MCF 10A (cell line): ENCODE data around the gene CMTM5. TPM values are rescaled to one million over a fixed set of nuclear protein-coding genes. Genes with fewer than 3 reads are reported as not detected.

Experiments used
- BruUV-seq: library from RNA; stranded (reverse); fragments of 400-500 nt; replicated peaks from 2 replicates; lab custom pipeline; 2021; lab: Mats Ljungman, UMichigan
- CTCF ChIA-PET: fragments of 300-600 bp; sonication (Branson Sonifier 250); formaldehyde crosslinking; extraction: SDS; loops from one replicate; lab custom pipeline; 2021; ENCODE audit warnings: antibody characterized with exemption, inconsistent platforms; lab: Yijun Ruan, JAX
- POLR2A ChIA-PET: fragments of 300-600, 350-650 bp; sonication (Branson Sonifier 250); formaldehyde crosslinking; extraction: SDS; loops from one replicate; lab custom pipeline; 2020; ENCODE audit warnings: antibody characterized with exemption, inconsistent platforms; lab: Yijun Ruan, JAX
- DNase-seq: peaks from one replicate; pipeline ENCODE4 v3.0.0-alpha.2; 2018; ENCODE audit not compliant: unreplicated experiment
- H3K27ac Mint-ChIP-seq: one replicate; pipeline ENCODE4 v1.8.0; 2022; ENCODE audit warnings: mild to moderate bottlenecking, low read depth, mixed read lengths; ENCODE audit not compliant: unreplicated experiment
- H3K27me3 Mint-ChIP-seq: one replicate; pipeline ENCODE4 v1.8.0; 2022; ENCODE audit warnings: mixed read lengths; ENCODE audit not compliant: insufficient read depth, unreplicated experiment
- H3K36me3 Mint-ChIP-seq: one replicate; pipeline ENCODE4 v1.8.0; 2022; ENCODE audit warnings: mild to moderate bottlenecking, moderate library complexity, mixed read lengths; ENCODE audit not compliant: insufficient read depth, unreplicated experiment
- H3K4me1 Mint-ChIP-seq: one replicate; pipeline ENCODE4 v1.8.0; 2022; ENCODE audit warnings: mixed read lengths; ENCODE audit not compliant: insufficient read depth, unreplicated experiment
- H3K4me3 Mint-ChIP-seq: one replicate; pipeline ENCODE4 v1.8.0; 2022; ENCODE audit warnings: mild to moderate bottlenecking, moderate library complexity, mixed read lengths; ENCODE audit not compliant: unreplicated experiment
- H3K9me3 Mint-ChIP-seq: one replicate; pipeline ENCODE4 v1.8.0; 2022; ENCODE audit warnings: mixed read lengths; ENCODE audit not compliant: unreplicated experiment
- intact Hi-C: fragments of 100-400 bp; cut with micrococcal nuclease; formaldehyde crosslinking; loops from 2 replicates; pipeline ENCODE4 v1.14.1; 2022
- total RNA-seq: library from RNA; stranded (reverse); gene quantifications from 2 replicates; pipeline ENCODE4 v1.2.3, GENCODE V29; 2022
- TF ChIP-seq, protein P1 (sequence below): fragments of 200-600 bp; IDR thresholded peaks from one replicate; pipeline ENCODE4 v1.8.0; 2022; ENCODE audit warnings: antibody characterized with exemption, mild to moderate bottlenecking; ENCODE audit not compliant: unreplicated experiment

Gene CMTM5
- total RNA-seq, 1 experiment from 2014 or later: not detected

DNA sequence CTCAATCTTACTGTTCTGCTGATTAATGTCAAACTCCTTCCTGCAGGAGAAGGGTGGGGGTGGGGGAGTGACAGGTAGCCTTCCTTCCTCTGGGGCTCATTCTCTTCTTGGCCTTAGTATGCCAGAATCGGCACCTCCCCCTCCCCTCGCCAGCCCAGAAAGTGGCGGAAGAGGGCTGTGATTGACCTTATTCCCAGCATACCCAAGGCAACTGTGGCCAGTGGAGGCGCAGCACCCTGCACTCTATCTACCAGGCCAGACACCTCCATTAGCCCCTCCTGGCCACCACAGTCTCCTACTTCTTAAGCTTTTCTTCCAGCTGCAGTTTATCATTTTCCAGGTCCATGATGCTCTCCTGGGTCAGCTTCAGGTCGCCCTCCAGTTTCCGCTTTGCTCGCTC lies 15.8 kb downstream of the CMTM5 start:
- DNase-seq: no peak
- CTCF ChIA-PET: interaction anchor here (0.6 to 7.8 kb wide), 4 partner anchors 13 to 807 kb away, joined by 3 to 74 read pairs (median 3); no protein-coding TSS in a partner anchor
- no TSS peak for BruUV-seq
- Mint-ChIP-seq H3K9me3 (no peaks in the 10 kb centered on the region), H3K36me3 (no peaks in the 10 kb centered on the region), H3K27me3 (peaks cover 69% of the 10 kb centered on the region), H3K4me1 (no peaks in the 10 kb centered on the region), H3K27ac (no peak overlapping the region), H3K4me3 (no peak overlapping the region)
- TF ChIP-seq, protein P1, sequence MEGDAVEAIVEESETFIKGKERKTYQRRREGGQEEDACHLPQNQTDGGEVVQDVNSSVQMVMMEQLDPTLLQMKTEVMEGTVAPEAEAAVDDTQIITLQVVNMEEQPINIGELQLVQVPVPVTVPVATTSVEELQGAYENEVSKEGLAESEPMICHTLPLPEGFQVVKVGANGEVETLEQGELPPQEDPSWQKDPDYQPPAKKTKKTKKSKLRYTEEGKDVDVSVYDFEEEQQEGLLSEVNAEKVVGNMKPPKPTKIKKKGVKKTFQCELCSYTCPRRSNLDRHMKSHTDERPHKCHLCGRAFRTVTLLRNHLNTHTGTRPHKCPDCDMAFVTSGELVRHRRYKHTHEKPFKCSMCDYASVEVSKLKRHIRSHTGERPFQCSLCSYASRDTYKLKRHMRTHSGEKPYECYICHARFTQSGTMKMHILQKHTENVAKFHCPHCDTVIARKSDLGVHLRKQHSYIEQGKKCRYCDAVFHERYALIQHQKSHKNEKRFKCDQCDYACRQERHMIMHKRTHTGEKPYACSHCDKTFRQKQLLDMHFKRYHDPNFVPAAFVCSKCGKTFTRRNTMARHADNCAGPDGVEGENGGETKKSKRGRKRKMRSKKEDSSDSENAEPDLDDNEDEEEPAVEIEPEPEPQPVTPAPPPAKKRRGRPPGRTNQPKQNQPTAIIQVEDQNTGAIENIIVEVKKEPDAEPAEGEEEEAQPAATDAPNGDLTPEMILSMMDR: no peak
- intact Hi-C loops: no loop called here
- POLR2A ChIA-PET: no interaction called here

DNA sequence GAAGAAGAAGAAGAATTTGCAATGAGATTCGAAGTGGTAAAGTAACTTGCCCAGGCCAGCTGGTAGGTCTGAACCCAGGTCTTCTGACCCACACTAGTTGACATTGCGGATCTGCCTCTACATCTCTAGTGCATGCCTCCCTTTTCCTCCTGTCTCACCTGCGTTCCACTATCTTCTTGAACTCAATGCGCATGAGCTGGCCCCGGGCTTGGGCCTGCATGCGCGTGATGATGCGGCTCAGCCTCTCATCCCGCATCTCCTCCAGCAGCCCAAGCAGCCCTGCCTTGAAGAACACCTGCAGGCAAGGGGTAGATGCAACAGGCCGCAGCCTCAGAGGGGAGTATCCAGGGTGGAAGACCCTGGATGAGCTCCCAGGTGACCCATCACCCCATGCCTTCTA lies 19.3 kb downstream of the CMTM5 start:
- Mint-ChIP-seq H3K27me3 (peaks cover 44% of the 10 kb centered on the region), H3K36me3 (peaks cover 6% of the 10 kb centered on the region), H3K4me3 (no peak overlapping the region), H3K4me1 (no peaks in the 10 kb centered on the region), H3K27ac (no peak overlapping the region), H3K9me3 (no peaks in the 10 kb centered on the region)
- intact Hi-C loops: no loop called here
- ChIA-PET CTCF (interaction anchor here (0.5 to 2.3 kb wide), 2 partner anchors 16 to 1174 kb away, joined by 7 to 14 read pairs; no protein-coding TSS in a partner anchor), POLR2A (no interaction called here)
- no peak for DNase-seq
- TF ChIP-seq, protein P1: no peak
- no TSS peak for BruUV-seq

DNA sequence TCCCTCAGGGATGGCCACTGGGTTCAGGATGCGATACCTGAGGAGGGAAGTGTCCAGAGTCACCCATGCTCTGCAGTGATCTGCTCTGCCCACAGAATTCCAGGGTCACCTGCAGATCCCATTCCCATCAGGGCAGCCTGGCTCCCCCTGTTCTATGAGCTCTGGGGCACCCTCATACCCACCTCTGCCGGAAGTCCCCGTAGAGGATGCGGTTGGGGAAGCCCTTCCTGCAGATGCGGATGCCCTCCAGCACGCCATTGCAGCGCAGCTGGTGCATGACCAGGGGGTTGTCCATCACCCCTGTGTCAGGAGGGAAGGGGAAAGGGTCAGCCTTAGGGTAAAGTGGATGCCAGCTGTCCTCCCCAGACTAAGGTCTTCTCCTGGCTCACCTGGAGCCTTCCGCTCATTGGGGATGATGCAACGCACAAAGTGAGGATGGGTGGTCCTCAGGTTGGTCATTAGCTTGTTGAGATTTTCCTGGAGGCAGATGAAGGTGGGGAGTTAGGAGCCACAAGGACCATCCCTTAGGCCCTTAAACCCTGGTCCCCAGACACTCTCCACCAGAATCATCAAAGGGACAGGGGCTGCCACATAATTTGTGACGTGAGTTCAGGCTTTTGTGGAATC lies 20.0 kb downstream of the CMTM5 start:
- intact Hi-C loops: no loop called here
- DNase-seq: no peak
- Mint-ChIP-seq H3K36me3 (peaks cover 6% of the 10 kb centered on the region), H3K27me3 (peaks cover 44% of the 10 kb centered on the region), H3K4me1 (no peaks in the 10 kb centered on the region), H3K4me3 (no peak overlapping the region), H3K9me3 (no peaks in the 10 kb centered on the region), H3K27ac (no peak overlapping the region)
- ChIA-PET CTCF (interaction anchor here (2.3 kb wide), 1 partner anchor 17 kb away, joined by 14 read pairs; no protein-coding TSS in a partner anchor), POLR2A (no interaction called here)
- BruUV-seq: no TSS peak
- TF ChIP-seq, protein P1: no peak

DNA sequence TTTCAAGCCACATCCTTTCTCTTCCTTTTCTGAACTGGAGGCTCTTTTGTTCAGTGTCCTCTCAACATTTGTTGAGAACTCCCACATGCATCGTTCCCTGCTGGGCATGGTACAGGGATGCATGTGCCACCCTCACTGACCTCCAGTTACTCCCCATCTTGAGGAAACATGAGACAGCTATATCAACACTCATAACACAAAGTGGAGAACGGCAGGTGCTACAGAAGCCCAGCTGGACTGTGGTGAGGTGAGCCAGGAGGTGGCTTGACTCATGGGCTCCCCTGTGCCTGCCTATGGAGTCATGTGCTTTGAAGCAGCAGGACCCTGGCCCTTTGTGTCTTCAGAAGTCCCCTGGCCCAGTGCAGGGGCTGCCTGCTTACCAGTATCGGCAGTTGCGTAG lies 21.5 kb downstream of the CMTM5 start:
- H3K27me3 Mint-ChIP-seq: peaks cover 44% of the 10 kb centered on the region
- no peaks in the 10 kb centered on the region for H3K9me3 Mint-ChIP-seq
- BruUV-seq: no TSS peak
- no peak overlapping the region for H3K27ac Mint-ChIP-seq
- ChIA-PET CTCF (no interaction called here), POLR2A (no interaction called here)
- H3K4me3 Mint-ChIP-seq: no peak overlapping the region
- DNase-seq: no peak
- TF ChIP-seq, protein P1: no peak
- intact Hi-C loops: no loop called here
- H3K36me3 Mint-ChIP-seq: peaks cover 6% of the 10 kb centered on the region
- H3K4me1 Mint-ChIP-seq: no peaks in the 10 kb centered on the region
